Measurements from ENCODE around the gene SHOC1. TPM values are rescaled to one million over a fixed set of nuclear protein-coding genes. Genes with fewer than 3 reads are reported as not detected.

The SHOC1 gene
- total RNA-seq, 1 donor from 2014 or later = not detected

- TF ChIP-seq CTCF (IDR thresholded peaks at IDR 0.05; ENCODE audit: insufficient read depth, low read depth, low read length) (no peak), EZH2 (IDR thresholded peaks at IDR 0.05; ENCODE audit: insufficient read depth, low read length) (no peak)
- no peak overlapping the region for H3K4me2 ChIP-seq (ENCODE audit: low read length)
- H3K4me1 ChIP-seq (ENCODE audit: insufficient read depth, low read length) = no peaks in the 10 kb centered on the region
- H3K27ac ChIP-seq (ENCODE audit: low read depth, low read length) = no peak overlapping the region
- no peaks in the 10 kb centered on the region for H3K27me3 Mint-ChIP-seq (ENCODE audit: low read depth, unreplicated experiment)
- no peaks in the 10 kb centered on the region for H3K36me3 ChIP-seq (ENCODE audit: insufficient read depth, low read length)
- H3K36me3 Mint-ChIP-seq (ENCODE audit: low read depth, unreplicated experiment) = no peaks in the 10 kb centered on the region
- FAIRE-seq (no peak), DNase-seq (ENCODE audit: low read depth) (no peak)
- no peak overlapping the region for H2AFZ ChIP-seq (ENCODE audit: low read depth, low read length)
- no peak overlapping the region for H3K27ac Mint-ChIP-seq (ENCODE audit: unreplicated experiment)
- no peak overlapping the region for H3K9ac ChIP-seq (ENCODE audit: low read length)
- no peaks in the 10 kb centered on the region for H3K79me2 ChIP-seq (ENCODE audit: insufficient read depth, low read length)
- H3K9me3 ChIP-seq (ENCODE audit: insufficient read depth, low read depth, low read length) = no peaks in the 10 kb centered on the region
- no peaks in the 10 kb centered on the region for H3K27me3 ChIP-seq (ENCODE audit: insufficient read depth, low read length)
- no peaks in the 10 kb centered on the region for H3K4me1 Mint-ChIP-seq (ENCODE audit: low read depth, unreplicated experiment)
- H3K9me3 Mint-ChIP-seq (ENCODE audit: unreplicated experiment) = no peaks in the 10 kb centered on the region
- no peak overlapping the region for H3K4me3 Mint-ChIP-seq (ENCODE audit: unreplicated experiment)
- no peak overlapping the region for H3K4me3 ChIP-seq (ENCODE audit: insufficient read depth, low read depth, low read length)
- H4K20me1 ChIP-seq (ENCODE audit: insufficient read depth, low read length) = no peaks in the 10 kb centered on the region
Observed at GRCh38 chr9:111840442-111840841, 45.7 kb upstream of the SHOC1 start.

- no peak overlapping the region for H3K4me3 ChIP-seq (ENCODE audit: insufficient read depth, low read depth, low read length)
- no peak for DNase-seq (ENCODE audit: low read depth)
- no peaks in the 10 kb centered on the region for H3K27me3 ChIP-seq (ENCODE audit: insufficient read depth, low read length)
- H4K20me1 ChIP-seq (ENCODE audit: insufficient read depth, low read length) = no peaks in the 10 kb centered on the region
- H3K9ac ChIP-seq (ENCODE audit: low read length) = no peak overlapping the region
- H3K4me3 Mint-ChIP-seq (ENCODE audit: unreplicated experiment) = no peak overlapping the region
- H3K9me3 Mint-ChIP-seq (ENCODE audit: unreplicated experiment) = no peaks in the 10 kb centered on the region
- H3K79me2 ChIP-seq (ENCODE audit: insufficient read depth, low read length) = no peaks in the 10 kb centered on the region
- H3K27ac Mint-ChIP-seq (ENCODE audit: unreplicated experiment) = no peak overlapping the region
- H3K4me1 Mint-ChIP-seq (ENCODE audit: low read depth, unreplicated experiment) = no peaks in the 10 kb centered on the region
- H3K36me3 ChIP-seq (ENCODE audit: insufficient read depth, low read length) = no peaks in the 10 kb centered on the region
- no peaks in the 10 kb centered on the region for H3K9me3 ChIP-seq (ENCODE audit: insufficient read depth, low read depth, low read length)
- no peaks in the 10 kb centered on the region for H3K27me3 Mint-ChIP-seq (ENCODE audit: low read depth, unreplicated experiment)
- no peak overlapping the region for H2AFZ ChIP-seq (ENCODE audit: low read depth, low read length)
- TF ChIP-seq EZH2 (IDR thresholded peaks at IDR 0.05; ENCODE audit: insufficient read depth, low read length) (no peak), CTCF (IDR thresholded peaks at IDR 0.05; ENCODE audit: insufficient read depth, low read depth, low read length) (no peak)
- no peaks in the 10 kb centered on the region for H3K36me3 Mint-ChIP-seq (ENCODE audit: low read depth, unreplicated experiment)
- no peak overlapping the region for H3K4me2 ChIP-seq (ENCODE audit: low read length)
- H3K4me1 ChIP-seq (ENCODE audit: insufficient read depth, low read length) = no peaks in the 10 kb centered on the region
- FAIRE-seq = no peak
- H3K27ac ChIP-seq (ENCODE audit: low read depth, low read length) = no peak overlapping the region
Observed at GRCh38 chr9:111839987-111840386, 45.2 kb upstream of the SHOC1 start.

GRCh38 chr9:111839387-111839786 lies 44.6 kb upstream of the SHOC1 start:
- H3K27me3 ChIP-seq (ENCODE audit: insufficient read depth, low read length) = no peaks in the 10 kb centered on the region
- H3K36me3 ChIP-seq (ENCODE audit: insufficient read depth, low read length) = no peaks in the 10 kb centered on the region
- H3K4me1 ChIP-seq (ENCODE audit: insufficient read depth, low read length) = no peaks in the 10 kb centered on the region
- no peak overlapping the region for H3K9ac ChIP-seq (ENCODE audit: low read length)
- H3K36me3 Mint-ChIP-seq (ENCODE audit: low read depth, unreplicated experiment) = no peaks in the 10 kb centered on the region
- TF ChIP-seq EZH2 (IDR thresholded peaks at IDR 0.05; ENCODE audit: insufficient read depth, low read length) (no peak), CTCF (IDR thresholded peaks at IDR 0.05; ENCODE audit: insufficient read depth, low read depth, low read length) (no peak)
- H4K20me1 ChIP-seq (ENCODE audit: insufficient read depth, low read length) = no peaks in the 10 kb centered on the region
- no peaks in the 10 kb centered on the region for H3K9me3 ChIP-seq (ENCODE audit: insufficient read depth, low read depth, low read length)
- no peak overlapping the region for H3K4me3 ChIP-seq (ENCODE audit: insufficient read depth, low read depth, low read length)
- H3K27ac Mint-ChIP-seq (ENCODE audit: unreplicated experiment) = no peak overlapping the region
- H3K4me1 Mint-ChIP-seq (ENCODE audit: low read depth, unreplicated experiment) = no peaks in the 10 kb centered on the region
- no peaks in the 10 kb centered on the region for H3K9me3 Mint-ChIP-seq (ENCODE audit: unreplicated experiment)
- H3K4me3 Mint-ChIP-seq (ENCODE audit: unreplicated experiment) = no peak overlapping the region
- H3K79me2 ChIP-seq (ENCODE audit: insufficient read depth, low read length) = no peaks in the 10 kb centered on the region
- DNase-seq (ENCODE audit: low read depth) = no peak
- no peaks in the 10 kb centered on the region for H3K27me3 Mint-ChIP-seq (ENCODE audit: low read depth, unreplicated experiment)
- H2AFZ ChIP-seq (ENCODE audit: low read depth, low read length) = no peak overlapping the region
- FAIRE-seq = no peak
- no peak overlapping the region for H3K4me2 ChIP-seq (ENCODE audit: low read length)
- no peak overlapping the region for H3K27ac ChIP-seq (ENCODE audit: low read depth, low read length)

Data from astrocyte (in vitro differentiated cells and primary cell).